SK-N-SH (cell line): ENCODE data around the gene C11orf65. TPM values are rescaled to one million over a fixed set of nuclear protein-coding genes. Genes with fewer than 3 reads are reported as not detected.

ENCODE experiments used
- CTCF ChIA-PET: fragments of 300-600, 350-600 bp; formaldehyde crosslinking; extraction: SDS; loops from one replicate; lab custom pipeline; 2021; lab: Yijun Ruan, JAX
- POLR2A ChIA-PET: fragments of 350-600 bp; sonication (Branson Sonifier 250); formaldehyde crosslinking; extraction: SDS; loops from one replicate; lab custom pipeline; 2020; ENCODE audit warnings: antibody characterized with exemption, inconsistent platforms; lab: Yijun Ruan, JAX
- DNase-seq: peaks from one replicate; pipeline ENCODE4 v3.0.0; 2012
- H2AFZ ChIP-seq: fragments of 200-600 bp; sonication (generic); 2 replicates; pipeline ENCODE4 v1.8.1; 2016; ENCODE audit warnings: antibody characterized with exemption, mild to moderate bottlenecking, low read depth
- H3F3A ChIP-seq: fragments of 200-600 bp; sonication (generic); replicated peaks from 2 replicates; pipeline ENCODE3; 2016; ENCODE audit warnings: antibody characterized with exemption, mild to moderate bottlenecking; ENCODE audit not compliant: insufficient read depth
- H3K27ac ChIP-seq, 2 experiments: fragments of 200-500 bp in 1 of 2; fragments of 200-600 bp in 1 of 2; sonication (Bioruptor generic) in 1 of 2; sonication (generic), shearing (Covaris generic) in 1 of 2; 2 replicates each; pipeline versions ENCODE4 v1.5.1 to v1.6.1; 2014 to 2016; ENCODE audit warnings: low read depth in 2 of 2, inconsistent platforms in 1 of 2, low read length in 1 of 2, mild to moderate bottlenecking in 1 of 2, mixed read lengths in 1 of 2
- H3K27me3 ChIP-seq: fragments of 200-600 bp; sonication (generic), shearing (Covaris generic); 2 replicates; pipeline ENCODE4 v1.6.1; 2016; ENCODE audit warnings: mixed run types; ENCODE audit not compliant: insufficient read depth
- H3K36me3 ChIP-seq, 2 experiments: fragments of 200-500 bp in 1 of 2; fragments of 200-600 bp in 1 of 2; sonication (Bioruptor generic) in 1 of 2; sonication (generic) in 1 of 2; replicated peaks in 1 of 2; 2 replicates each; pipeline versions ENCODE3 to v1.5.1; 2014 to 2016; ENCODE audit warnings: low read length in 1 of 2, mild to moderate bottlenecking in 1 of 2; ENCODE audit not compliant: insufficient read depth in 2 of 2, control insufficient read depth in 1 of 2
- H3K4me1 ChIP-seq, 2 experiments: fragments of 200-500 bp in 1 of 2; fragments of 200-600 bp in 1 of 2; sonication (Bioruptor generic) in 1 of 2; sonication (generic), shearing (Covaris generic) in 1 of 2; 2 replicates each; pipeline versions ENCODE4 v1.5.1 to v1.6.1; 2014 to 2016; ENCODE audit warnings: low read depth in 1 of 2, low read length in 1 of 2, mixed run types in 1 of 2; ENCODE audit not compliant: insufficient read depth in 2 of 2, control insufficient read depth in 1 of 2
- H3K4me2 ChIP-seq: fragments of 200-600 bp; sonication (generic), shearing (Covaris generic); 2 replicates; pipeline ENCODE4 v1.6.1; 2017; ENCODE audit warnings: mixed run types
- H3K4me3 ChIP-seq, 2 experiments: fragments of 200-500 bp in 1 of 2; fragments of 200-600 bp in 1 of 2; sonication (Bioruptor generic) in 1 of 2; sonication (generic), shearing (Covaris generic) in 1 of 2; 2 replicates each; pipeline versions ENCODE4 v1.5.1 to v1.8.1; 2014 to 2016; ENCODE audit warnings: low read depth in 2 of 2, inconsistent platforms in 1 of 2, low read length in 1 of 2, mild to moderate bottlenecking in 1 of 2, mixed read lengths in 1 of 2, moderate library complexity in 1 of 2
- H3K79me2 ChIP-seq: fragments of 200-600 bp; sonication (generic); 2 replicates; pipeline ENCODE4 v1.8.1; 2017; ENCODE audit warnings: mild to moderate bottlenecking; ENCODE audit not compliant: insufficient read depth
- H3K9ac ChIP-seq: fragments of 200-600 bp; sonication (generic); 2 replicates; pipeline ENCODE4 v1.6.1; 2017; ENCODE audit warnings: mixed run types
- H3K9me2 ChIP-seq: fragments of 200-600 bp; sonication (generic); 2 replicates; pipeline ENCODE4 v1.6.1; 2017; ENCODE audit warnings: mixed run types
- H3K9me3 ChIP-seq: fragments of 200-600 bp; sonication (generic); 2 replicates; pipeline ENCODE4 v1.6.1; 2017; ENCODE audit warnings: mixed run types, mild to moderate bottlenecking, moderate library complexity
- H4K20me1 ChIP-seq: fragments of 200-600 bp; sonication (generic); 2 replicates; pipeline ENCODE4 v1.6.1; 2017; ENCODE audit warnings: mild to moderate bottlenecking, mixed run types; ENCODE audit not compliant: insufficient read depth
- CHD2 ChIP-seq: fragments of 150-350 bp; IDR thresholded peaks from 2 replicates; pipeline ENCODE4 v1.6.1; 2018; ENCODE audit warnings: low read length; ENCODE audit not compliant: partially characterized antibody
- ELF1 ChIP-seq: IDR thresholded peaks from 2 replicates; pipeline ENCODE4 v1.4.0; 2012
- EP300 ChIP-seq, 2 experiments: IDR thresholded peaks; 2 replicates each; pipeline versions ENCODE4 v1.4.0 to v1.6.1; 2012; ENCODE audit warnings: borderline replicate concordance in 1 of 2, low read depth in 1 of 2, low read length in 1 of 2
- FOSL2 ChIP-seq: IDR thresholded peaks from 2 replicates; pipeline ENCODE4 v1.4.0; 2012; ENCODE audit warnings: low read depth, mild to moderate bottlenecking, moderate library complexity, borderline replicate concordance
- FOXM1 ChIP-seq: IDR thresholded peaks from 2 replicates; pipeline ENCODE4 v1.4.0; 2012; ENCODE audit warnings: low read depth, mild to moderate bottlenecking
- GABPA ChIP-seq: IDR thresholded peaks from 2 replicates; pipeline ENCODE4 v1.4.0; 2012; ENCODE audit warnings: low read depth, mild to moderate bottlenecking
- GATA2 ChIP-seq: sonication (generic); formaldehyde crosslinking; IDR thresholded peaks from 2 replicates; pipeline ENCODE4 v1.5.0; 2020; ENCODE audit warnings: mild to moderate bottlenecking, missing genetic modification reagents
- NFIC ChIP-seq: IDR thresholded peaks from 2 replicates; pipeline ENCODE4 v1.4.0; 2012; ENCODE audit warnings: borderline replicate concordance
- POLR2AphosphoS5 ChIP-seq: IDR thresholded peaks from 2 replicates; pipeline ENCODE4 v1.6.1; 2012; ENCODE audit warnings: low read depth, low read length
- RAD21 ChIP-seq: IDR thresholded peaks from 2 replicates; pipeline ENCODE4 v1.6.1; 2012; ENCODE audit warnings: mild to moderate bottlenecking, low read length
- RCOR1 ChIP-seq: fragments of 150-350 bp; IDR thresholded peaks from 2 replicates; pipeline ENCODE4 v1.6.1; 2017; ENCODE audit warnings: antibody characterized with exemption, low read length
- RFX5 ChIP-seq: IDR thresholded peaks from 2 replicates; pipeline ENCODE4 v1.6.1; 2012; ENCODE audit warnings: mild to moderate bottlenecking, improper control_type of control experiment, low read length
- TCF12 ChIP-seq: IDR thresholded peaks from 2 replicates; pipeline ENCODE4 v1.4.0; 2012
- TEAD4 ChIP-seq: IDR thresholded peaks from 2 replicates; pipeline ENCODE4 v1.4.0; 2012; ENCODE audit warnings: mild to moderate bottlenecking, borderline replicate concordance; ENCODE audit not compliant: insufficient read depth
- USF1 ChIP-seq: IDR thresholded peaks from 2 replicates; pipeline ENCODE4 v1.4.0; 2012; ENCODE audit warnings: low read depth, borderline replicate concordance
- WGBS: methylation state at CpG from one replicate; pipeline ENCODE4 v1.1.6; 2017; ENCODE audit warnings: low lambda C conversion rate; 5-methylcytosine and 5-hydroxymethylcytosine counted together
- polyA plus RNA-seq, 3 experiments: library from polyadenylated mRNA; depleted of rRNA; stranded (reverse); fragments of >200 nt; gene quantifications; 2 replicates each; pipeline ENCODE4 v1.2.3, GENCODE V29; 2012
- TF ChIP-seq, protein P1 (sequence below): fragments of 200-600 bp; sonication (generic); IDR thresholded peaks from 2 replicates; pipeline ENCODE4 v1.6.1; 2017; ENCODE audit warnings: antibody characterized with exemption, mild to moderate bottlenecking, moderate library complexity

C11orf65 gene
- polyA plus RNA-seq, 1 of the 3 experiments (the other 2 are of a cell fraction), result 0.07 TPM

DNA sequence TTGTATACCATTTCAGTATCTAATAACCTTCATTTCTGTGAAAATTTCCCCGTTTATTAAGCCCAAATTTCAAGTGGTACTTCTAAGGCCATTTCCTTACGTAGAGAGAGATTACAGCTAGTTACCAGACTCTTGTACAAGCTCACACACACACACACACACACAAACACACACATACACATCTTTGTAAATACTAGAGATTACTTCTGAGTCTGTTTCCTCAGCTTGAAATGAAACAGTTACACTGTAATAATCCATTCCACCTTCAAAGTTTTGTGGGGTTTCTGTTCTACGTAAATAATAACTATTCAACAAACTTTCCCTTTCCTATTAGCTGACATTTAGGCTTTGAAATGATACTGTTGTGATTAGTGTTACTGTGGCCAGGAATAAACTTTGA, 24.6 kb upstream of the C11orf65 start:
- H3K9ac ChIP-seq, result no peak overlapping the region
- 94% methylated on average over 3 of the region's 3 CpGs for WGBS
- peaks cover 1% of the 10 kb centered on the region for H3F3A ChIP-seq
- H3K36me3 ChIP-seq, result peaks cover 10 to 15% of the 10 kb centered on the region in 2 experiments
- no peaks in the 10 kb centered on the region for H3K9me2 ChIP-seq
- H4K20me1 ChIP-seq, result no peaks in the 10 kb centered on the region
- ChIA-PET POLR2A (interaction anchor here (0.6 kb wide), 1 partner anchor 111 kb away, joined by 3 read pairs; no protein-coding TSS in a partner anchor), CTCF (no interaction called here)
- H3K4me1 ChIP-seq, result peaks cover 0 to 3% of the 10 kb centered on the region in 2 experiments; a peak in 2 of 4 replicates
- no peaks in the 10 kb centered on the region for H3K27me3 ChIP-seq
- TF ChIP-seq TCF12, result no peak
- TF ChIP-seq TEAD4, result no peak
- TF ChIP-seq CHD2, result no peak
- TF ChIP-seq GATA2 (CRISPR knock-in tag), result no peak
- TF ChIP-seq, protein P1, sequence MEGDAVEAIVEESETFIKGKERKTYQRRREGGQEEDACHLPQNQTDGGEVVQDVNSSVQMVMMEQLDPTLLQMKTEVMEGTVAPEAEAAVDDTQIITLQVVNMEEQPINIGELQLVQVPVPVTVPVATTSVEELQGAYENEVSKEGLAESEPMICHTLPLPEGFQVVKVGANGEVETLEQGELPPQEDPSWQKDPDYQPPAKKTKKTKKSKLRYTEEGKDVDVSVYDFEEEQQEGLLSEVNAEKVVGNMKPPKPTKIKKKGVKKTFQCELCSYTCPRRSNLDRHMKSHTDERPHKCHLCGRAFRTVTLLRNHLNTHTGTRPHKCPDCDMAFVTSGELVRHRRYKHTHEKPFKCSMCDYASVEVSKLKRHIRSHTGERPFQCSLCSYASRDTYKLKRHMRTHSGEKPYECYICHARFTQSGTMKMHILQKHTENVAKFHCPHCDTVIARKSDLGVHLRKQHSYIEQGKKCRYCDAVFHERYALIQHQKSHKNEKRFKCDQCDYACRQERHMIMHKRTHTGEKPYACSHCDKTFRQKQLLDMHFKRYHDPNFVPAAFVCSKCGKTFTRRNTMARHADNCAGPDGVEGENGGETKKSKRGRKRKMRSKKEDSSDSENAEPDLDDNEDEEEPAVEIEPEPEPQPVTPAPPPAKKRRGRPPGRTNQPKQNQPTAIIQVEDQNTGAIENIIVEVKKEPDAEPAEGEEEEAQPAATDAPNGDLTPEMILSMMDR, result no peak
- no peak for TF ChIP-seq NFIC
- no peak for TF ChIP-seq RAD21
- TF ChIP-seq FOSL2, result no peak
- no peak for TF ChIP-seq EP300 (IDR thresholded peaks at IDR 0.05; ENCODE audit: borderline replicate concordance in 1 of 2, low read depth in 1 of 2, low read length in 1 of 2)
- no peak for TF ChIP-seq RCOR1
- no peak for TF ChIP-seq ELF1
- TF ChIP-seq POLR2AphosphoS5, result no peak
- TF ChIP-seq, all 33 proteins: peak for 0
- H3K4me3 ChIP-seq, result no peak overlapping the region
- H3K9me3 ChIP-seq, result no peaks in the 10 kb centered on the region
- no peak overlapping the region for H3K4me2 ChIP-seq
- peaks cover 15% of the 10 kb centered on the region; the same call in 1 of the 2 replicates for H3K79me2 ChIP-seq
- H2AFZ ChIP-seq, result no peak overlapping the region
- H3K27ac ChIP-seq, result no peak overlapping the region
- DNase-seq, result no peak

- POLR2A ChIA-PET, result no interaction called here
- H3K4me1 ChIP-seq, result no peaks in the 10 kb centered on the region
- WGBS, result 95% methylated on average over 3 of the region's 3 CpGs
- H3K9me3 ChIP-seq, result no peaks in the 10 kb centered on the region
- H3K9ac ChIP-seq, result no peak overlapping the region
- TF ChIP-seq TEAD4, result no peak
- TF ChIP-seq, all 33 proteins: peak for 0
- DNase-seq, result no peak
- no peak overlapping the region for H3K4me3 ChIP-seq
- CTCF ChIA-PET, result no interaction called here
- no peaks in the 10 kb centered on the region for H3K9me2 ChIP-seq
- H3K36me3 ChIP-seq, result peaks cover 20 to 34% of the 10 kb centered on the region in 2 experiments
- H3K79me2 ChIP-seq, result no peaks in the 10 kb centered on the region
- H3K27me3 ChIP-seq, result no peaks in the 10 kb centered on the region
- no peak overlapping the region for H3K27ac ChIP-seq
- no peak overlapping the region for H2AFZ ChIP-seq
- H3K4me2 ChIP-seq, result no peak overlapping the region
- no peaks in the 10 kb centered on the region for H3F3A ChIP-seq
- no peaks in the 10 kb centered on the region for H4K20me1 ChIP-seq
Observed at GRCh38 chr11:108486828-108487227, 19.5 kb upstream of the C11orf65 start.

DNA sequence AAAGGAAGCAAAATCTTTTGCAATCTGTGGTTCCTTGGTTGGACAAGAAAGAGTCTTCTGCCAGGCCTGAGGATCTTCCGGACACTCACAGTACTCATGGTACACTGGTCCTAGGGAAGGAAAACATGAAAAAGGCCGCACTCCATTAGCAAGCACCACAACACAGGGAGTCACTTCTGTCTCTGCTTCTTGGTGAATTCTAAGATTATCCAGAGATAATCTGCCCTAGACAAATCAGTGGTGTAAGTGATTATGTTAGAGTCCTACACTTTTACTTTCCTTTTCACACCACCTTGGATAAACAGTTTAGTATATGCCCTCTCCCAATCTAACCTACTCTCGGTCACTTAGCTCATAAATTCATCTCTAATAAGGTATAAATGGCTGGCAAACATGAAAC, 19.0 kb upstream of the C11orf65 start:
- TF ChIP-seq ELF1 (no peak), GABPA (no peak), USF1 (no peak), RFX5 (no peak), FOXM1 (no peak)
- Histone ChIP-seq H3F3A (no peaks in the 10 kb centered on the region), H3K4me3 (no peak overlapping the region), H3K4me2 (no peak overlapping the region), H3K36me3 (peaks cover 25 to 39% of the 10 kb centered on the region in 2 experiments), H3K9me3 (no peaks in the 10 kb centered on the region), H4K20me1 (no peaks in the 10 kb centered on the region), H2AFZ (no peak overlapping the region), H3K4me1 (no peaks in the 10 kb centered on the region), H3K9ac (no peak overlapping the region), H3K27me3 (no peaks in the 10 kb centered on the region), H3K27ac (no peak overlapping the region), H3K79me2 (no peaks in the 10 kb centered on the region), H3K9me2 (no peaks in the 10 kb centered on the region)
- POLR2A ChIA-PET, result no interaction called here
- CTCF ChIA-PET, result no interaction called here
- 97% methylated on average over 3 of the region's 3 CpGs for WGBS
- DNase-seq, result no peak
